Loucy (cell line): Measurements from ENCODE around the gene FBXO36.

Experiments
- EZH2phosphoT487 ChIP-seq: fragments of 200-600 bp; IDR thresholded peaks from 2 replicates; pipeline ENCODE4 v1.6.1; 2018; ENCODE audit warnings: antibody characterized with exemption, mild to moderate bottlenecking, moderate library complexity, borderline replicate concordance
- TF ChIP-seq, protein P1 (sequence below): fragments of 200-600 bp; sonication (generic); conservative IDR thresholded peaks from 2 replicates; pipeline ENCODE4 v1.5.1; 2014; ENCODE audit warnings: mild to moderate bottlenecking, antibody characterized with exemption, low read length

DNA sequence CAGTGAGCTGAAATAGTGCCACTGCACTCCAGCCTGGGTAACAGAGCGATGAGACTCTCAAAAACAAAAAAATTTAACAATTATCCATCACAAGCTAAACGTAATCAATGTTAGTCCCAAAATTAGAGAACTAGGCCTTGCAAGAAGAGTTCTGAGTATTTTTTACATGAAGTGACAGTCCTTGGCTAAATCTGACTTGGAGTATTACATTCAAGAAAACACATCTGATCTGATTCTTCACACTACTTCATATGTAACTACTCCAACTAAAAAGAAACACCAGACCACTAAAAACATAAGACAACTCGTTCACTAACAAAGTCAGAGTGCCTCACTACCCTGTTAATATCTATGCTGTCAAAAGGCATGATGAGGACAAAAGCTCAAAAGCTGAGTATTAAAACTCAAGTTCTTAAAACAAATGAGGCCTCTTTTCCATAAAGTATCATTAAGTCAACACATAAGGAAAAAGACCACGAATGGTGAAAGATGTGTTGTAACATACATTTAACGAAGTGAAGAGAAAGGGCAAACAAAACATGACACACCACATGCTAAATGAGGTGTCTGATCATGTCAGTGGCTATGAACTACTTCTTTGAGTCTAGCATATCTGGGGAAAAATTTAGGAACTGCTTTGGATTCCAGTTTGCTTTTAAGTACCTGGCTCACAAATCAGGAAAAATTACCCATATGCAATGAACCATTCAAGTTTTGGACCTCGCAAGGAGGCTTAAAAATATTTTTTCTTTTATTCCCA, 42.9 kb upstream of the FBXO36 start:
- TF ChIP-seq, protein P1, sequence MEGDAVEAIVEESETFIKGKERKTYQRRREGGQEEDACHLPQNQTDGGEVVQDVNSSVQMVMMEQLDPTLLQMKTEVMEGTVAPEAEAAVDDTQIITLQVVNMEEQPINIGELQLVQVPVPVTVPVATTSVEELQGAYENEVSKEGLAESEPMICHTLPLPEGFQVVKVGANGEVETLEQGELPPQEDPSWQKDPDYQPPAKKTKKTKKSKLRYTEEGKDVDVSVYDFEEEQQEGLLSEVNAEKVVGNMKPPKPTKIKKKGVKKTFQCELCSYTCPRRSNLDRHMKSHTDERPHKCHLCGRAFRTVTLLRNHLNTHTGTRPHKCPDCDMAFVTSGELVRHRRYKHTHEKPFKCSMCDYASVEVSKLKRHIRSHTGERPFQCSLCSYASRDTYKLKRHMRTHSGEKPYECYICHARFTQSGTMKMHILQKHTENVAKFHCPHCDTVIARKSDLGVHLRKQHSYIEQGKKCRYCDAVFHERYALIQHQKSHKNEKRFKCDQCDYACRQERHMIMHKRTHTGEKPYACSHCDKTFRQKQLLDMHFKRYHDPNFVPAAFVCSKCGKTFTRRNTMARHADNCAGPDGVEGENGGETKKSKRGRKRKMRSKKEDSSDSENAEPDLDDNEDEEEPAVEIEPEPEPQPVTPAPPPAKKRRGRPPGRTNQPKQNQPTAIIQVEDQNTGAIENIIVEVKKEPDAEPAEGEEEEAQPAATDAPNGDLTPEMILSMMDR, result no peak
- TF ChIP-seq EZH2phosphoT487, result no peak
